ENCODE results near the gene LMCD1.

LMCD1 gene

GRCh38 chr3:8524249-8524648, 22.6 kb downstream of the LMCD1 start:
- TF ChIP-seq CREB1 (IDR thresholded peaks at IDR 0.05; ENCODE audit: low read depth), result no peak
- TF ChIP-seq EP300 (IDR thresholded peaks at IDR 0.05; ENCODE audit: borderline replicate concordance), result no peak
- no peak for TF ChIP-seq FOXM1 (IDR thresholded peaks at IDR 0.05; ENCODE audit: borderline replicate concordance, low read depth)

DNA sequence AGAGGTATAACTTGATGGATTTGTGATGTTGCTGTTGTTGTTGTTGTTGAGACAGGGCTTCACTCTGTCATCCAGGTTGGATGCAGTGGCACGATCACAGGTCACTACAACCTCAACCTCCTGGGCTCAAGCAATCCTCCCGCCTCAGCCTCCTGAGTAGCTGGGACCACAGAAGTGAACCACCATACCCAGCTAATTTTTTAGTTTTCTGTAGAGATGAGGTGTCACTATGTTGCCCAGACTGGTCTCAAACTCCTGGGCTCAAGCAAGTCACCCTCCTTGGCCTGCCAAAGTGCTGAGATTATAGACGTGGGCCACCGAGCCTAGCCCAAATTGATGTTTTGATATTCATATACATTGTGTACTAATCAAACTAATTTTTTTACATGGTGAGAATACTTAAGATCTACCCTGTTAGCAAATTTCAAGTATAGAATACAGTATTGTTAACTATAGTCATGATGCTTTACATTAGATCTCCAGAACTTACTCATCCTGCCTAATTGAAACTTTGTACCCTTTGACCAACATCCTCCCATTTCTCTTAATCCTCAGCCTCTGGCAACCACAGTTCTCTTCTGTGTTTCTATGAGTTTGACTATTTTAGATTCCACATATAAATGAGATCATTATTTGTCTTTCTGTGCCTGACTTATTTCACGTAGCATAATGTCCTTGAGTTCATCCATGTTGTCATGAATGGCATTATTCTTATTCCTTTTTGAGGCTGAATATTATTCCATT, 23.2 kb downstream of the LMCD1 start:
- TF ChIP-seq YY1 (IDR thresholded peaks at IDR 0.05; ENCODE audit: low read depth) (no peak), USF1 (IDR thresholded peaks at IDR 0.05) (no peak), ZBTB7A (IDR thresholded peaks at IDR 0.05; ENCODE audit: low read depth) (no peak), MAX (IDR thresholded peaks at IDR 0.05) (no peak), CEBPB (IDR thresholded peaks at IDR 0.05) (no peak), RAD21 (IDR thresholded peaks at IDR 0.05; ENCODE audit: low read depth) (no peak), REST (IDR thresholded peaks at IDR 0.05; ENCODE audit: low read depth) (no peak), CREB1 (IDR thresholded peaks at IDR 0.05; ENCODE audit: low read depth) (no peak)

GRCh38 chr3:8525893-8526292, 24.3 kb downstream of the LMCD1 start:
- TF ChIP-seq MAX (IDR thresholded peaks at IDR 0.05) (no peak), TCF12 (IDR thresholded peaks at IDR 0.05; ENCODE audit: low read depth) (no peak), EP300 (IDR thresholded peaks at IDR 0.05; ENCODE audit: borderline replicate concordance) (no peak), YY1 (IDR thresholded peaks at IDR 0.05; ENCODE audit: low read depth) (no peak), CREB1 (IDR thresholded peaks at IDR 0.05; ENCODE audit: low read depth) (no peak)

DNA sequence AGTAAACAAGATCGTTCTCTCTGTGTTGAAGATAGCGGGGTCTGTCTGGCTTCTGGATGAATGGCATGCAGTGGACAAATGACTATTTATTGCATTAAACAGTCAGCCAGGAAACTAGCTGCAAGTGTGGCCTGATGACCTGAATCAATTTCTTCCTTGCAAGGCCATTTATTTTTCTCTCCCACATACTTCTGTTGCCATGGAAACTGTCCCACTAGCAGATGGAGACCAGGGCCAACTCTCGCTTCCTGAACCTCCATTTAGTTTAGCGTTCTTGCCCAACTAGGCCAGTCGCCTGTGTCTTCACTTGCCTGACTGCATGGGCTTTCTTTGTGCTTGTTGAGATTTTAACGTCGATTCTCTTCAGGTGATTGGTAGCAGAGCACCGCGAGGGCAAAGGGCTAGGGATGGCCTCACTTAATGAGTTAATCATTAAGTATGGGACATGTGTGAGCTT, 27.6 kb downstream of the LMCD1 start:
- TF ChIP-seq EP300 (IDR thresholded peaks at IDR 0.05; ENCODE audit: borderline replicate concordance) (no peak), MAX (IDR thresholded peaks at IDR 0.05) (no peak), REST (IDR thresholded peaks at IDR 0.05; ENCODE audit: low read depth) (no peak), CEBPB (IDR thresholded peaks at IDR 0.05) (no peak), NFIC (IDR thresholded peaks at IDR 0.05) (no peak), USF1 (IDR thresholded peaks at IDR 0.05) (no peak), RAD21 (IDR thresholded peaks at IDR 0.05; ENCODE audit: low read depth) (no peak), EGR1 (IDR thresholded peaks at IDR 0.05) (no peak), TCF12 (IDR thresholded peaks at IDR 0.05; ENCODE audit: low read depth) (no peak), CREB1 (IDR thresholded peaks at IDR 0.05; ENCODE audit: low read depth) (no peak), TEAD4 (IDR thresholded peaks at IDR 0.05) (no peak), TAF1 (IDR thresholded peaks at IDR 0.05; ENCODE audit: low read depth) (no peak)

GRCh38 chr3:8529738-8530525, 28.3 kb downstream of the LMCD1 start:
- TF ChIP-seq TEAD4 (IDR thresholded peaks at IDR 0.05) (no peak), YY1 (IDR thresholded peaks at IDR 0.05; ENCODE audit: low read depth) (no peak)

GRCh38 chr3:8530581-8530980, 29.0 kb downstream of the LMCD1 start:
- TF ChIP-seq TCF12 (IDR thresholded peaks at IDR 0.05; ENCODE audit: low read depth), result no peak
- TF ChIP-seq NFIC (IDR thresholded peaks at IDR 0.05), result no peak
- TF ChIP-seq CREB1 (IDR thresholded peaks at IDR 0.05; ENCODE audit: low read depth), result no peak
- TF ChIP-seq TAF1 (IDR thresholded peaks at IDR 0.05; ENCODE audit: low read depth), result no peak
- no peak for TF ChIP-seq REST (IDR thresholded peaks at IDR 0.05; ENCODE audit: low read depth)
- TF ChIP-seq MAX (IDR thresholded peaks at IDR 0.05), result no peak
- no peak for TF ChIP-seq RAD21 (IDR thresholded peaks at IDR 0.05; ENCODE audit: low read depth)
- no peak for TF ChIP-seq ZBTB7A (IDR thresholded peaks at IDR 0.05; ENCODE audit: low read depth)
- TF ChIP-seq CEBPB (IDR thresholded peaks at IDR 0.05), result no peak
- no peak for TF ChIP-seq USF1 (IDR thresholded peaks at IDR 0.05)
- TF ChIP-seq EGR1 (IDR thresholded peaks at IDR 0.05), result no peak

All from Ishikawa (cell line).